HepG2 (cell line): ENCODE measurements around the gene TP53TG5. TPM values are rescaled to one million over a fixed set of nuclear protein-coding genes. Genes with fewer than 3 reads are reported as not detected.
A peak's percentile ranks its signal among the peaks of the same experiment; 100 is the strongest.

Source experiments
- CBFB ChIP-seq: sonication (generic); formaldehyde crosslinking; IDR thresholded peaks from 2 replicates; pipeline ENCODE4 v1.4.0; 2020; ENCODE audit warnings: missing genetic modification reagents
- CC2D1A ChIP-seq: sonication (generic); formaldehyde crosslinking; IDR thresholded peaks from 2 replicates; pipeline ENCODE4 v1.8.1; 2023; ENCODE audit warnings: mild to moderate bottlenecking, missing genetic modification reagents
- CEBPG ChIP-seq: IDR thresholded peaks from 2 replicates; pipeline ENCODE4 v1.6.1; 2016
- DBP ChIP-seq: sonication (generic); formaldehyde crosslinking; IDR thresholded peaks from 2 replicates; pipeline ENCODE4 v1.4.0; 2020; ENCODE audit warnings: missing genetic modification reagents; ENCODE audit errors: not compliant biosample characterization
- DRAP1 ChIP-seq: IDR thresholded peaks from 2 replicates; pipeline ENCODE4 v1.6.1; 2016; ENCODE audit warnings: missing genetic modification reagents, missing compliant biosample characterization
- ETV5 ChIP-seq: IDR thresholded peaks from 2 replicates; pipeline ENCODE4 v1.6.1; 2018; ENCODE audit warnings: missing biosample characterization, missing genetic modification reagents, inconsistent platforms, borderline replicate concordance
- HCFC1 ChIP-seq: fragments of 150-350 bp; IDR thresholded peaks from 2 replicates; pipeline ENCODE4 v1.6.1; 2014; ENCODE audit warnings: low read depth, low read length
- HNF4G ChIP-seq, 2 experiments: sonication (generic) in 1 of 2; formaldehyde crosslinking in 1 of 2; IDR thresholded peaks; 2 replicates each; pipeline versions ENCODE4 v1.4.0 to v1.6.1; 2011 to 2020; ENCODE audit warnings: borderline replicate concordance in 2 of 2, low read depth in 2 of 2, mild to moderate bottlenecking in 2 of 2, low read length in 1 of 2, missing genetic modification reagents in 1 of 2, moderate library complexity in 1 of 2
- KMT2A ChIP-seq: sonication (generic); formaldehyde crosslinking; IDR thresholded peaks from 2 replicates; pipeline ENCODE4 v1.4.0; 2020; ENCODE audit warnings: missing genetic modification reagents
- MEIS1 ChIP-seq: sonication (generic); formaldehyde crosslinking; IDR thresholded peaks from 2 replicates; pipeline ENCODE4 v1.9.0; 2021; ENCODE audit warnings: mild to moderate bottlenecking, missing genetic modification reagents, moderate library complexity, borderline replicate concordance
- MTF2 ChIP-seq: sonication (generic); formaldehyde crosslinking; IDR thresholded peaks from 2 replicates; pipeline ENCODE4 v1.5.0; 2020; ENCODE audit warnings: missing genetic modification reagents, borderline replicate concordance
- MXI1 ChIP-seq: IDR thresholded peaks from 3 replicates; pipeline ENCODE4 v1.6.1; 2012; ENCODE audit warnings: low read depth, low read length, inconsistent platforms, borderline replicate concordance
- NR2C2 ChIP-seq: sonication (generic); formaldehyde crosslinking; IDR thresholded peaks from 2 replicates; pipeline ENCODE4 v1.4.0; 2020; ENCODE audit warnings: missing genetic modification reagents, mild to moderate bottlenecking, moderate library complexity, borderline replicate concordance
- POLR2A ChIP-seq, 2 experiments: IDR thresholded peaks; 2 replicates each; pipeline ENCODE4 v1.6.1; 2011; ENCODE audit warnings: low read depth in 2 of 2, low read length in 2 of 2, mild to moderate bottlenecking in 1 of 2, moderate library complexity in 1 of 2; ENCODE audit not compliant: insufficient read depth in 1 of 2
- RFXANK ChIP-seq: IDR thresholded peaks from 2 replicates; pipeline ENCODE4 v1.6.1; 2016
- SOX6 ChIP-seq, 2 experiments: fragments of 450-650 bp in 1 of 2; sonication (generic) in 1 of 2; formaldehyde crosslinking in 1 of 2; IDR thresholded peaks; 2 replicates each; pipeline versions ENCODE4 v1.4.0 to v1.6.1; 2017 to 2020; ENCODE audit warnings: antibody characterized with exemption in 1 of 2, mild to moderate bottlenecking in 1 of 2, missing genetic modification reagents in 1 of 2
- ZNF34 ChIP-seq: sonication (generic); formaldehyde crosslinking; IDR thresholded peaks from 2 replicates; pipeline ENCODE4 v1.4.0; 2020; ENCODE audit warnings: mild to moderate bottlenecking, missing genetic modification reagents, borderline replicate concordance
- ZNF549 ChIP-seq: sonication (generic); formaldehyde crosslinking; IDR thresholded peaks from 2 replicates; pipeline ENCODE4 v1.5.0; 2020; ENCODE audit warnings: missing genetic modification reagents
- ZNF7 ChIP-seq: IDR thresholded peaks from 2 replicates; pipeline ENCODE4 v1.6.1; 2016; ENCODE audit warnings: missing biosample characterization, missing genetic modification reagents
- ZNF879 ChIP-seq: sonication (generic); formaldehyde crosslinking; IDR thresholded peaks from 2 replicates; pipeline ENCODE4 v1.8.1; 2023; ENCODE audit warnings: missing genetic modification reagents
- polyA plus RNA-seq, 8 experiments: library from polyadenylated mRNA; depleted of rRNA in 3 of 8; stranded (reverse) in 7 of 8; unstranded in 1 of 8; fragments of >200 nt; fragmentation: Illumina TruSeq in 4 of 8; extraction: Trizol in 4 of 8; gene quantifications; 2 replicates each; pipeline versions ENCODE4 v1.2.1 to v1.2.3, GENCODE V29; 2011 to 2016; ENCODE audit warnings: low read depth in 4 of 8, missing spikeins in 1 of 8, mixed read lengths in 1 of 8; ENCODE audit not compliant: insufficient read depth in 1 of 8
- total RNA-seq, 5 experiments: library from RNA; depleted of rRNA; stranded (reverse); fragments of >200 nt; fragmentation: Illumina TruSeq; extraction: Trizol; gene quantifications; 2 replicates each; pipeline ENCODE4 v1.2.3, GENCODE V29; 2016; ENCODE audit warnings: low read depth in 1 of 5
- TF ChIP-seq, protein P1 (sequence below): IDR thresholded peaks from 2 replicates; pipeline ENCODE4 v1.6.1; 2016
- TF ChIP-seq, protein P2 (sequence below): sonication (generic); formaldehyde crosslinking; IDR thresholded peaks from 2 replicates; pipeline ENCODE4 v1.4.0; 2020; ENCODE audit warnings: mild to moderate bottlenecking, missing genetic modification reagents
- TF ChIP-seq, protein P3 (sequence below): sonication (generic); formaldehyde crosslinking; IDR thresholded peaks from 2 replicates; pipeline ENCODE4 v1.4.0; 2020; ENCODE audit warnings: missing genetic modification reagents
- TF ChIP-seq, protein P4 (sequence below), 2 experiments: sonication (generic) in 1 of 2; formaldehyde crosslinking in 1 of 2; IDR thresholded peaks; 2 replicates each; pipeline versions ENCODE4 v1.5.1 to v1.6.1; 2011 to 2020; ENCODE audit warnings: borderline replicate concordance in 1 of 2, low read depth in 1 of 2, low read length in 1 of 2, mild to moderate bottlenecking in 1 of 2, missing genetic modification reagents in 1 of 2, moderate library complexity in 1 of 2

The TP53TG5 gene
- total and polyA plus RNA-seq, 2 of the 13 experiments (the other 11 are each of a cell fraction or from before 2014, with no cell fraction given), result 0.11 TPM; not detected in 1

DNA sequence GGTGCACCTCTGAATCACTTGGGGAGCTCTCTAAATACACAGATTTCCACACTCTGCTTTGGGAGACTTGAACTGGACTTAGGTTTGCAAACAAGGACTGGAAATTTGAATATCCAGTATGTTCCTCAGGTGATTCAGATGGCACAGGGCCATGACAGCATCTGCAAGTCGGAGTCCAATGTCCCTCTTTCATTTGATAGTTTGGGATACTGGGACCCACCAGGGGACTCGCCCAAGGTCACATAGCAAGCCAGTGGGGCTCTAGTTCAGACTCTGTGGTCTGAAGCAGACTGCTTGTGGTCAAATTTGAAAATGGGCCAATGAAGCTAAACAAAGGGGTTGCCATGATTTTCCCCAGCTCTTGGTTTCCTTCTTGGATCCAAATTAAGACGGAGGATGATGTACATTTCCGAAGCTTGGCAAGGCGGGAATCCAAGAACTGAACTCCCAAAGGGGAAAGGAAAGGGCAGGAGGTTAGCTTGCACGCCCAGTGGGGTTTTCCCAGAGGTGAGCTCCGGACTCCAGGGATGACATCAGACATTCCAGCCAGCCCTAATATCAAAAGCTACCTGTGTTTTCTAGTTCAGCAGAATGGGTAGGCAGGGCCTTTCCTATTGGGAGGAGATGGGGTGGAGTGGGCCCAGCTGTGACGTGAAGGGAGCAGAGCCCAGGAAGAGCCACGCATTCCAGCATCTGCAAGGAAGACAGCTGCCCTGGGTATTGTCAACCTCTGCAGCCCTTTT, 18.5 kb downstream of the TP53TG5 start (continued):
- TF ChIP-seq DBP (CRISPR knock-in tag) (no peak), ZNF549 (CRISPR knock-in tag) (no peak), KMT2A (0 out of 2 replicates have a peak, but pooled peaks have one; percentile 23), ZNF34 (CRISPR knock-in tag) (no peak), MTF2 (CRISPR knock-in tag) (no peak), HCFC1 (no peak), CEBPG (CRISPR knock-in tag) (peak; percentile 41), MXI1 (no peak), DRAP1 (CRISPR knock-in tag) (no peak), RFXANK (CRISPR knock-in tag) (no peak; the same call in 1 of the 2 replicates), ZNF879 (CRISPR knock-in tag) (peak; percentile 23; the same call in 1 of the 2 replicates), ZNF7 (no peak), ETV5 (peak; percentile 25; the same call in 1 of the 2 replicates), CC2D1A (CRISPR knock-in tag) (no peak), NR2C2 (CRISPR knock-in tag) (no peak), SOX6 (IDR thresholded peaks at IDR 0.05) (no peak), SOX6 (CRISPR knock-in tag; IDR thresholded peaks at IDR 0.05) (peak; percentile 16; the same call in 1 of the 2 replicates), MEIS1 (CRISPR knock-in tag) (no peak), HNF4G (IDR thresholded peaks at IDR 0.05; ENCODE audit: borderline replicate concordance, low read depth, low read length) (peak; percentile 67; the same call in 1 of the 2 replicates), HNF4G (CRISPR knock-in tag; IDR thresholded peaks at IDR 0.05; ENCODE audit: borderline replicate concordance, low read depth) (no peak), CBFB (CRISPR knock-in tag) (no peak), POLR2A (IDR thresholded peaks at IDR 0.05; ENCODE audit: insufficient read depth in 1 of 2, low read depth in 2 of 2, low read length in 2 of 2) (peak in 1 of 2 experiments; percentile 58; a peak in 2 of 4 replicates)
- TF ChIP-seq, protein P1, sequence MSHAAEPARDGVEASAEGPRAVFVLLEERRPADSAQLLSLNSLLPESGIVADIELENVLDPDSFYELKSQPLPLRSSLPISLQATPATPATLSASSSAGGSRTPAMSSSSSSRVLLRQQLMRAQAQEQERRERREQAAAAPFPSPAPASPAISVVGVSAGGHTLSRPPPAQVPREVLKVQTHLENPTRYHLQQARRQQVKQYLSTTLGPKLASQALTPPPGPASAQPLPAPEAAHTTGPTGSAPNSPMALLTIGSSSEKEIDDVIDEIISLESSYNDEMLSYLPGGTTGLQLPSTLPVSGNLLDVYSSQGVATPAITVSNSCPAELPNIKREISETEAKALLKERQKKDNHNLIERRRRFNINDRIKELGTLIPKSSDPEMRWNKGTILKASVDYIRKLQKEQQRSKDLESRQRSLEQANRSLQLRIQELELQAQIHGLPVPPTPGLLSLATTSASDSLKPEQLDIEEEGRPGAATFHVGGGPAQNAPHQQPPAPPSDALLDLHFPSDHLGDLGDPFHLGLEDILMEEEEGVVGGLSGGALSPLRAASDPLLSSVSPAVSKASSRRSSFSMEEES (CRISPR knock-in tag), result no peak
- TF ChIP-seq, protein P2, sequence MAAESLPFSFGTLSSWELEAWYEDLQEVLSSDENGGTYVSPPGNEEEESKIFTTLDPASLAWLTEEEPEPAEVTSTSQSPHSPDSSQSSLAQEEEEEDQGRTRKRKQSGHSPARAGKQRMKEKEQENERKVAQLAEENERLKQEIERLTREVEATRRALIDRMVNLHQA, result no peak
- TF ChIP-seq, protein P3, sequence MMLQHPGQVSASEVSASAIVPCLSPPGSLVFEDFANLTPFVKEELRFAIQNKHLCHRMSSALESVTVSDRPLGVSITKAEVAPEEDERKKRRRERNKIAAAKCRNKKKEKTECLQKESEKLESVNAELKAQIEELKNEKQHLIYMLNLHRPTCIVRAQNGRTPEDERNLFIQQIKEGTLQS (CRISPR knock-in tag), result peak; percentile 89
- TF ChIP-seq, protein P4, sequence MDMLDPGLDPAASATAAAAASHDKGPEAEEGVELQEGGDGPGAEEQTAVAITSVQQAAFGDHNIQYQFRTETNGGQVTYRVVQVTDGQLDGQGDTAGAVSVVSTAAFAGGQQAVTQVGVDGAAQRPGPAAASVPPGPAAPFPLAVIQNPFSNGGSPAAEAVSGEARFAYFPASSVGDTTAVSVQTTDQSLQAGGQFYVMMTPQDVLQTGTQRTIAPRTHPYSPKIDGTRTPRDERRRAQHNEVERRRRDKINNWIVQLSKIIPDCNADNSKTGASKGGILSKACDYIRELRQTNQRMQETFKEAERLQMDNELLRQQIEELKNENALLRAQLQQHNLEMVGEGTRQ (IDR thresholded peaks at IDR 0.05; ENCODE audit: low read depth, low read length), result no peak
- TF ChIP-seq, protein P4 (CRISPR knock-in tag; IDR thresholded peaks at IDR 0.05; ENCODE audit: borderline replicate concordance), result no peak
